GM23338 (cell line): Measurements from ENCODE around the gene PXYLP1.

Experiments used
- CTCF ChIP-seq, 2 experiments: fragments of 200-600 bp in 1 of 2; sonication (generic) in 1 of 2; conservative IDR thresholded peaks; 2 replicates each; pipeline versions ENCODE4 v1.5.1 to v1.6.1; 2016 to 2017; ENCODE audit warnings: antibody characterized with exemption in 2 of 2, low read depth in 2 of 2, mild to moderate bottlenecking in 2 of 2, moderate library complexity in 1 of 2
- EZH2phosphoT487 ChIP-seq: fragments of 200-600 bp; sonication (generic); IDR thresholded peaks from one replicate; pipeline ENCODE4 v1.8.1; 2018; ENCODE audit warnings: antibody characterized with exemption; ENCODE audit not compliant: unreplicated experiment
- JUNB ChIP-seq: IDR thresholded peaks from one replicate; pipeline ENCODE4 v1.6.1; 2016; ENCODE audit warnings: antibody characterized with exemption; ENCODE audit not compliant: unreplicated experiment
- POLR2AphosphoS5 ChIP-seq: IDR thresholded peaks from 2 replicates; pipeline ENCODE4 v1.6.1; 2016; ENCODE audit warnings: antibody characterized with exemption, low read depth
- ZNF114 ChIP-seq: fragments of 250-450 bp; sonication (Bioruptor Pico); IDR thresholded peaks from 2 replicates; pipeline ENCODE4 v1.5.0; 2020; ENCODE audit warnings: mild to moderate bottlenecking, moderate library complexity
- ZNF331 ChIP-seq: fragments of 250-450 bp; sonication (Bioruptor Pico); IDR thresholded peaks from 2 replicates; pipeline ENCODE4 v1.5.0; 2020; ENCODE audit warnings: low read depth, mild to moderate bottlenecking, moderate library complexity

- TF ChIP-seq CTCF (conservative IDR thresholded peaks at IDR 0.05; ENCODE audit: low read depth in 2 of 2) (no peak), POLR2AphosphoS5 (no peak), ZNF114 (CRISPR knock-in tag) (no peak), EZH2phosphoT487 (no peak), ZNF331 (CRISPR knock-in tag) (no peak), JUNB (no peak)
Measured at GRCh38 chr3:141289228-141289772, 57.7 kb downstream of the PXYLP1 start.
